Natural killer cell treated with Interleukin-12 subunit alpha and Interleukin-12 subunit beta and Interleukin-15 and Interleukin-18, amount 100 ng/mL, for 72 hours (primary cell): ENCODE data around the gene LSAMP. TPM values are rescaled to one million over a fixed set of nuclear protein-coding genes. Genes with fewer than 3 reads are reported as not detected.

Experiments used
- ATAC-seq, 2 donors: fragments of 150-1000 bp; cut with Tn5 transposase in 1 of 2; sonication (Bioruptor Pico), chemical (Tn5 transposase) in 1 of 2; 2 replicates each; pipeline ENCODE4 v1.10.0; 2021
- DNase-seq: peaks from one replicate; pipeline ENCODE4 v3.0.0; 2022; ENCODE audit warnings: low spot score
- H3K27ac Mint-ChIP-seq, 2 donors: 1 replicate in 1 of 2; 2 replicates in 1 of 2; pipeline ENCODE4 v1.8.0; 2022; ENCODE audit warnings: mixed read lengths in 2 of 2, mild to moderate bottlenecking in 1 of 2, moderate library complexity in 1 of 2
- H3K27me3 Mint-ChIP-seq, 2 donors: 1 replicate in 1 of 2; 2 replicates in 1 of 2; pipeline ENCODE4 v1.8.0; 2022; ENCODE audit warnings: mixed read lengths in 2 of 2
- H3K36me3 Mint-ChIP-seq: one replicate; pipeline ENCODE4 v1.8.0; 2022; ENCODE audit warnings: mixed read lengths
- H3K4me1 Mint-ChIP-seq, 2 donors: 1 replicate in 1 of 2; 2 replicates in 1 of 2; pipeline ENCODE4 v1.8.0; 2022; ENCODE audit warnings: low read depth in 2 of 2, mixed read lengths in 2 of 2, mild to moderate bottlenecking in 1 of 2
- H3K4me3 Mint-ChIP-seq: one replicate; pipeline ENCODE4 v1.8.0; 2022; ENCODE audit warnings: mixed read lengths
- H3K9me3 Mint-ChIP-seq: 2 replicates; pipeline ENCODE4 v1.8.0; 2022; ENCODE audit warnings: mixed read lengths
- total RNA-seq, 2 donors: library from RNA; stranded (reverse); gene quantifications; one replicate each; pipeline ENCODE4 v1.2.3, GENCODE V29; 2022

Gene LSAMP
- total RNA-seq, 2 donors from 2014 or later: not detected

DNA sequence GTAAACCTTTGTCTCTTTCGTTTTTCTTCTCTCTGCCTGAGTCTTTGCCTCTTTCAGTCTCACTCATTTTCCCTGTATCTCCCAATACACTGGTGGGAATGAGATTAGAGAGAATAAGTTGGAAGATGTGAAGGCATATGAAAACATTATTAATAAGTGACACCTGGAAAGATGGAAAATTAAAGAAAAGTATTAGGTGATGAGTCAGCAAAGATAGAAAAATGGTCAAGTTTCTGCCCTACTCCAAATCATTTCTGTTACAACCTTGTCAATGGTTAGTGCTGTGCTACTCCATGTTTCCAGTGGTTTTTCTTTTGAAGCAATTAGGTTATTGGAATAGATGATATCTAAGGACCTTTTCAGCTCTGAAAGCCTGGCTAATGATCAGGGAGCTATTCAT is 252.8 kb downstream of the LSAMP start:
- H3K27ac Mint-ChIP-seq: no peak overlapping the region
- H3K4me1 Mint-ChIP-seq: no peaks in the 10 kb centered on the region
- DNase-seq (no peak), ATAC-seq (no peak)
- H3K27me3 Mint-ChIP-seq: no peaks in the 10 kb centered on the region
- peaks cover 14% of the 10 kb centered on the region for H3K9me3 Mint-ChIP-seq
- H3K36me3 Mint-ChIP-seq: no peaks in the 10 kb centered on the region
- H3K4me3 Mint-ChIP-seq: no peak overlapping the region

DNA sequence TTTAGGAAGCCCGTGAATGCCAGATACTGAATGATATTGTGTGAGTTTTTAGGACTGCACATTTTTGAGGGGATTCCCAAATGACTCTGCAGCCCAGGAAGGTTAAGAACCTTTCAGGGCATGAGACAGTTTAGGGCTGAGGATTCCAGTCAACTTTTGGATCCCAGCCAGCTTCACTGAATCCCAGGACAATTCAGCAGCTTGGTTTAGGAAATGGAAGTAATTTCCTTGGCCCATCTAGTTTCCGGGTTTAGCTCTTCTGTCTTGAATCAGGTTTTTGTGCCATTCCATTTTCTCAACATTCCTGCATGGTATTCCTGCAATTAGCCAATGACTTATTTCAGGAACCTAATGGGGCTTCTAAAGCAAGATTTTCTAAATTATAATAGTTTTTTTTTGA is 253.9 kb downstream of the LSAMP start:
- Mint-ChIP-seq H3K9me3 (peaks cover 10% of the 10 kb centered on the region), H3K4me3 (no peak overlapping the region), H3K36me3 (no peaks in the 10 kb centered on the region), H3K27me3 (no peaks in the 10 kb centered on the region), H3K27ac (no peak overlapping the region), H3K4me1 (no peaks in the 10 kb centered on the region)
- ATAC-seq (no peak), DNase-seq (no peak)

DNA sequence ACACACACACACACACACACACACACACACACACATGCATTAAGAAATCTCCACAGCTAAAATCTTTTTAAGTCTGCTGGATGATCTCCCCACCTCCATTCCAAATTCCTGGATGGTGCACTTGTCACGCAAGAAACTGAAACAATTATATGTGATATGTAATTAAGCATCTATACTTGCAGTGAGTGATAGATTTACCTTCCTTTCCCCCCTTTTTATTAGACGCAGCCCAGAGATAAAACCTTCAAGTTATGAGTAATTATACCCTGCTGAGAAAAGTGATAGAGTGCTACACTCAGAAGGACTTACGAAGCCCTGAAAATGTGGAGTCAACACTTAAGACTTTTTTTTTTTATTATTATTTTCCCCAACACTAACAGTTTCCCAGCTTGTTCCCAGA is 255.2 kb downstream of the LSAMP start:
- ATAC-seq (no peak), DNase-seq (no peak)
- no peak overlapping the region for H3K27ac Mint-ChIP-seq
- no peaks in the 10 kb centered on the region for H3K4me1 Mint-ChIP-seq
- peaks cover 10% of the 10 kb centered on the region for H3K9me3 Mint-ChIP-seq
- H3K4me3 Mint-ChIP-seq: no peak overlapping the region
- H3K36me3 Mint-ChIP-seq: no peaks in the 10 kb centered on the region
- H3K27me3 Mint-ChIP-seq: no peaks in the 10 kb centered on the region

DNA sequence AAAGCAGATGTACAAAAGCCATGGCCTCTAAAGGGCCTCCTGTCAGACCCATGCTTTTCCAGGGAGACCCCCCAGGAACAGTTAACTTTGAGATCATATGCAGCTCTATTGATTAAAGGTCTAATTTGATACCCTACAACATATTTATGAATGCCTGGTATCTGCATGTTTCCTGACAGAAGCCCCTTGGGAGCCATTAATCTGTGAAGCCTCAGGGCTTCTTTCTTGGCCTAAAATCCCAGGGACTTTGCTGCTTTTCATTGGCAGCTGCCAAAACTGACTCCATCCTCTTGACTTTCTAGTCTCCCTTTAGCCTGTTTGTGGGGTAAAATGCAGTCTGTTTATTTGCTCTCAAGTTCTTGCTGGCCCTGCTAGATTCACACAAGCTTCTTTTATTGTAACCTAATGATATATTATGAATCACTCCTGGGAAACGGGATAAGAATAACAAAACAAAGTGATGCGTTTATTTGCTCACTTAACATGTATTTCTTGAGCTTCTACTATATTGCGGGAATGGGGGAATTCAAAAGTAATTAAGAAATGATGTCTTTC is 257.0 kb downstream of the LSAMP start:
- no peaks in the 10 kb centered on the region for H3K4me1 Mint-ChIP-seq
- DNase-seq: no peak
- no peak overlapping the region for H3K4me3 Mint-ChIP-seq
- peaks cover 7% of the 10 kb centered on the region for H3K9me3 Mint-ChIP-seq
- no peaks in the 10 kb centered on the region for H3K27me3 Mint-ChIP-seq
- ATAC-seq: no peak
- no peaks in the 10 kb centered on the region for H3K36me3 Mint-ChIP-seq
- H3K27ac Mint-ChIP-seq: no peak overlapping the region

DNA sequence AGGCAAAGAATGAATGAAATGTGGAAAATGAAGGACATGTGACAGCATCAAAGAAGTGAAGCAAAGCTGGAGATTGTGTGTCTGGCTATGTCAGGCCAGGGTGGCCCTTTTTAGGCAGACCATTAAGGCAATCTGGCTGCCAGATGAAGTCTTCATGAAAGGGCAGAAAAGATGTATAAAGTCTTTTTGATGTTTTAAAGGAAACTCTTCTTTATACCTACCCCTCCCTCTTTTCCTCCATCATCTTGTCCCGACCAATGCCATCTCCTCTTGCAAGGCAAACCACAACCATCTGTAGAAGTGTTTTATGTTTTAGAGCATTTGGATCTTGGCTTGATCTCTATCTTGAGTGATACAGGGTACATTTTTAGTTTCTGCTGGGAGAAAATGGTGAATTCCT is 259.2 kb downstream of the LSAMP start:
- ATAC-seq: no peak
- Mint-ChIP-seq H3K4me1 (no peaks in the 10 kb centered on the region), H3K36me3 (no peaks in the 10 kb centered on the region), H3K27me3 (no peaks in the 10 kb centered on the region), H3K27ac (no peak overlapping the region), H3K9me3 (peaks cover 7% of the 10 kb centered on the region), H3K4me3 (no peak overlapping the region)
- DNase-seq: no peak

DNA sequence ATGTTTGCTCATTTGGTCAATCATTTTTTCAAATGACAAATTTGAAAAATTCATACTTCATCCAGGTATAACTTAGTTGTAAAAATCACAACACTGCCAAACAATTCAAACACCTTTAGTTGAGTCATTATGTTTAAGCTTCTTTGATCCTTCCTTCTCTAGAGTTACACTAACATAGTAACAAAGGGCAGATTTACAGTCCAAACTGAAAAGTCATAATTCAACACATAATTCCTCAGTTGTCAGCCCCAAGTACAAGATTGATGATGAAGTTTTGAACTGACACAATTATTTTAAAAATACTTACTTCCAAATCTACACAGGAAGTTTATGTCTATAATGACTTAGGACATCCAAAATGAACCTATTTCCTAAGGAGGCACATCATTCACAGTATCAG is 264.1 kb downstream of the LSAMP start:
- H3K27ac Mint-ChIP-seq: no peak overlapping the region
- H3K4me1 Mint-ChIP-seq: no peaks in the 10 kb centered on the region
- DNase-seq (no peak), ATAC-seq (no peak)
- no peak overlapping the region for H3K4me3 Mint-ChIP-seq
- no peaks in the 10 kb centered on the region for H3K27me3 Mint-ChIP-seq
- H3K9me3 Mint-ChIP-seq: peaks cover 16% of the 10 kb centered on the region
- no peaks in the 10 kb centered on the region for H3K36me3 Mint-ChIP-seq

DNA sequence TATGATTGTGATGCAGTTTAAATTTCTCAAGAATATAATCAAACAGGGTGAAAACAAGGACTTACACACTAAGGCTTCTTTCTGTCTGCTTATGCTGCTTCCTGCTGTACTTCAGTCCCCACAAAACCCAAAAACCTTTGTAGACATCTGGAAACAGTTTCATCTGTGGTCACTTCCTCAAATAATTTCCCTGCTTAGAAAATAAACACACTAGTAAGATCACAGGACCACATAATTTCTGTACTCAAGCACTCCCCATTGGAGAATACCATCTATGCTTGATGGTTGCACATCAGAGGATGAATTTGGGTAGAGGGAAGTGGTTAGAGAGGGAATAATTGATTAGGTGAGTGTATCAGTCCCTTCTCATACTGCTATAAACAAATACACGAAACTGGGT is 266.2 kb downstream of the LSAMP start:
- Mint-ChIP-seq H3K4me1 (no peaks in the 10 kb centered on the region), H3K9me3 (peaks cover 21% of the 10 kb centered on the region)

DNA sequence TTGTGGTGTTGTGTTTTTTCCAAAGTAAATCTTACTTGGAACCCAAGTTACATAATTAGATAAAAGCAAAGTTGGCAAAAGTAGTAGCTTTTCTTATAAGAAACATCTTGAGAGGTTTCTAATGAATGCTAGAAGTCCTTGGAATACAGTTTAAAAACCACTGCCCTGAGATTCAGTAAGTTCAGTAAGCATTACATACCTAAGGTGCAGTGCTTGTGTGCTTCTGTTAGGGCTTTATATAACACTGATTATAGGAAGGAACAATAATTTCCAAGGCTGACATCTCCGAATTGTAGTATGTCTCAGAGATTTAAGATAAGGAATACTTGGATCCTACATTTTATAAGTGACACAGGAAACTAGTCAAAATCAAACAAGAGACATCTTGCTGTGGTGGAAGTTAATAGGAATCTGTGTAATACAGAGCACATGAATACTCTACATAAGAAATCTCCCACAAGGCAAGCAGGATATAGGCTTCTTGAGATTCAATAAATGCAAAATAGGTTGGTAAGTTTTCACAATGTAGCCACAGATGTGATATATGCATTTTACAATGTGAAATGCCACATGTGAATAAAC is 268.2 kb downstream of the LSAMP start:
- H3K27ac Mint-ChIP-seq: no peak overlapping the region
- H3K9me3 Mint-ChIP-seq: peaks cover 17% of the 10 kb centered on the region
- no peaks in the 10 kb centered on the region for H3K4me1 Mint-ChIP-seq
- no peaks in the 10 kb centered on the region for H3K27me3 Mint-ChIP-seq
- H3K36me3 Mint-ChIP-seq: no peaks in the 10 kb centered on the region
- no peak for DNase-seq
- no peak overlapping the region for H3K4me3 Mint-ChIP-seq
- ATAC-seq: no peak

More for the DNA sequence above, 266.2 kb downstream of the LSAMP start:
- no peak overlapping the region for H3K27ac Mint-ChIP-seq
- no peaks in the 10 kb centered on the region for H3K27me3 Mint-ChIP-seq
- H3K4me3 Mint-ChIP-seq: no peak overlapping the region
- H3K36me3 Mint-ChIP-seq: no peaks in the 10 kb centered on the region
- ATAC-seq (no peak), DNase-seq (no peak)

DNA sequence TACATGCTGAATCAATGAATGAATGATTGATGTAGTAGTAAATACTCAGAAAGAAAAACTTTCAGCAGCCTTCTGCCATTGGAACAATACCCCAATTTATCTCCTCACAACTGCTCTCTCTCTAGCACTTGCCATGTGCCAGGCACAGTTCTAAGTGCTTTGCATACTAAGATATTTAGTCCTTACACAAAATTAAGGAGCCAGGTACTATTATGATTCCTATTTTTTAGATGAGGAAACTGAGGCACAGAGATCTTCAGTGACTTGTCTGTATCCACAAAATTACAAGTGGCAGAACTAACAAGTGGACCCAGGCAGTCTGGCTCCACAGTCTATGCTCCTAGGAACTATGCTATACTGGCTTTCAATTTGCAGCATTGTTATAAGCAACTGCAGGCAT is 279.2 kb downstream of the LSAMP start:
- H3K27ac Mint-ChIP-seq: no peak overlapping the region
- peaks cover 15% of the 10 kb centered on the region for H3K9me3 Mint-ChIP-seq
- DNase-seq (no peak), ATAC-seq (no peak)
- H3K27me3 Mint-ChIP-seq: no peaks in the 10 kb centered on the region
- no peak overlapping the region for H3K4me3 Mint-ChIP-seq
- no peaks in the 10 kb centered on the region for H3K4me1 Mint-ChIP-seq
- no peaks in the 10 kb centered on the region for H3K36me3 Mint-ChIP-seq

DNA sequence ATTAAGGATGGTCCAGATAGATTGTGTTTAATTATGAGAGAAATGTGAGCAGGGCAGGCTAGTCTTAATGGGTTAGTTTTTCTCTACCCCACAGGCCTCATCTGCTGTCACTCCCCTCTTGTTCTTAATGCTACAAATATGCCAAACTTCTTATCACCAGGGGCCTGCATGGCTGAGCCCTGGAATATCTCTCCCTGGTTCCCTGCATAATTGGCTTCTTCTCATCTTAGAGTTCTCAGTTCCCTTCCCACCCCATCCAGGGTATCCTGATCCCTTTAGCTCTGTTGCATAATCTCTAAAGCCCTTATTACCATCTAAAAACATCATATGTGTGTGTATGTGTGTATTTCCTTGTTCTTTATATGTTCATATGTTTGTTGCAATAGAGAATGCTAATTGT is 279.6 kb downstream of the LSAMP start:
- ATAC-seq (no peak), DNase-seq (no peak)
- no peak overlapping the region for H3K4me3 Mint-ChIP-seq
- no peaks in the 10 kb centered on the region for H3K4me1 Mint-ChIP-seq
- no peaks in the 10 kb centered on the region for H3K36me3 Mint-ChIP-seq
- H3K27me3 Mint-ChIP-seq: no peaks in the 10 kb centered on the region
- H3K27ac Mint-ChIP-seq: no peak overlapping the region
- peaks cover 13% of the 10 kb centered on the region for H3K9me3 Mint-ChIP-seq

DNA sequence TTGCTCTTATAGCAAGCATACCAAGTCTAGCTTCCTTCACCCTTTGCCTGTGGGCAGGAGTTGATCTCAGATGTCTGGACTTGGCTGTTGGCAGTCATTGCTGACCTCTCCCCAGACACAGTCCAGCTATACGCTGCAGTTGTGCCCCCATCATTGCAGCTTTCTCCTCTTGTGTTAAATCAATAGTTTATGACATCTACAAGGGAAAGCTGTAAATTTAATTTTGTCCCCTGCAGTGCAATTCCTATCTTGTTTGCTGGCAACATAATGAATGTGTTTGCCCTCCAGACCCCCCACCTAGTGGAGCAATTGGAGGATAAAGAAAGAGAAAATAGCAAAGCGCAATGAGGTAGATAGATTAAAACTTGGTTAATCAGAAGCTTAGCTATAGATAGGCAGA is 280.2 kb downstream of the LSAMP start:
- H3K9me3 Mint-ChIP-seq: peaks cover 13% of the 10 kb centered on the region
- ATAC-seq (no peak), DNase-seq (no peak)
- no peaks in the 10 kb centered on the region for H3K27me3 Mint-ChIP-seq
- H3K4me1 Mint-ChIP-seq: no peaks in the 10 kb centered on the region
- no peak overlapping the region for H3K27ac Mint-ChIP-seq
- no peaks in the 10 kb centered on the region for H3K36me3 Mint-ChIP-seq
- no peak overlapping the region for H3K4me3 Mint-ChIP-seq

DNA sequence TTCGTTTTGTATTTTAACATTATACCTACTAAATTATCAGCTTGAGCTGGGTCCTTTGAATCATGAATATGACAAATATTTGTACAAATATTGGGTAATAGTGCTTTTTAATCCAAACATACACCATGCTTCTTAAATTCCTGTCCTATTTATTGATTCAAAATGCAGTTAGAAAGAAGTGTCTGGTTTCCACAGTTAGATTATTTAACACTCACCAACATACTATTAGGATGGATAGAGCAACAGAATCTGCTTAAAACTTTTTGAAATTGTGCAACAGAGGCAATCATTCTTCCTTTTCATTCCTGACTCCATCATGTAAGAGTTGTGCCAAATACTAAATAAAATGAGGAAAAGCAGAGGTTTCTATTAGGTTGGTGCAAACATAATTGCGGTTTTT is 281.2 kb downstream of the LSAMP start:
- H3K9me3 Mint-ChIP-seq: peaks cover 16% of the 10 kb centered on the region
- no peaks in the 10 kb centered on the region for H3K36me3 Mint-ChIP-seq
- DNase-seq: no peak
- H3K27me3 Mint-ChIP-seq: no peaks in the 10 kb centered on the region
- H3K4me3 Mint-ChIP-seq: no peak overlapping the region
- ATAC-seq: no peak
- H3K4me1 Mint-ChIP-seq: no peaks in the 10 kb centered on the region
- H3K27ac Mint-ChIP-seq: no peak overlapping the region

DNA sequence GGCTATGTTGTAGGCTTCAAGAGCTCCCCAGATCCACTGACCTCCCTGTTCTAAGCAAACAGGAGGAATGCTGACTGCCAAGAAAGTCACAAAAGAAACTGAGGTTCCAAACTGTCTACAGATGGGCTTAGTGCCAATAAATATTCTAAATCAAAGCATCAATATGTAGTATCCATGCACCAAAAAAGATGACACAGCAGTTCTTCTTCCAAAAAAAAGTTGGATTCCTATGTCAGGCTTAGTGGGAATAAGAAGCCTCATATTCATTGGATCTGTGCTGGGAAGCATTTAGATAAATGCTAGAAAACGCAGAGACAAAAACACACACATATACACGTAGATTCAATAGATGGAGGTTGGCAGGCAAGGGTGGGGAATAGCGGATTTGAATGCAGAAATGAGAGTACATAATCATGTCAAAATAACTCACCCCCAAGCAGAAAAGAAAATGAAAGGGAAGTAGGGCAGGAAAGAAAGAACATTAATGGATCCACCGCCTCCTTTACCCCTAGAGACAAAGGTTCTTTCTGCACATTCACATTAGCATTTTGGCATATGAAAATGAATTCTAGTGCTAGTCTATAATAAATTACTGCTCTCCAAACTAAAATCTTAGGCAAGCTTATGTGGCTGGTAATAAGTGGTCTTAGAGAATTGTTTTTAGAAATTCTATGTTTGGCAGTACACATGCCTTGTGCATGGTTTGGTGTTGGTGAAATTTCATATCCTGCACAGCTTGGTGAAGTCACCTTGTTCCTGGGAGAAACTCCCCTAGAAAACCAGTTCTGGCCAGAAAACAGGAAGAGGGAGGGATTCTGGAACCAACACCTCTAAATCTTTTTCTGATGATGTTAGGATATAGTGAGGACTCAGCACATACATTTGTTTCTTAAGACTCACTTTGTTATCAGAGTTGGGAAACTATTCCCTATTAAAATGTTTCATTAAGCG is 283.4 kb downstream of the LSAMP start:
- H3K4me1 Mint-ChIP-seq: no peaks in the 10 kb centered on the region
- no peak overlapping the region for H3K4me3 Mint-ChIP-seq
- DNase-seq (no peak), ATAC-seq (no peak)
- no peak overlapping the region for H3K27ac Mint-ChIP-seq
- H3K36me3 Mint-ChIP-seq: no peaks in the 10 kb centered on the region
- H3K9me3 Mint-ChIP-seq: peaks cover 17% of the 10 kb centered on the region
- no peaks in the 10 kb centered on the region for H3K27me3 Mint-ChIP-seq

DNA sequence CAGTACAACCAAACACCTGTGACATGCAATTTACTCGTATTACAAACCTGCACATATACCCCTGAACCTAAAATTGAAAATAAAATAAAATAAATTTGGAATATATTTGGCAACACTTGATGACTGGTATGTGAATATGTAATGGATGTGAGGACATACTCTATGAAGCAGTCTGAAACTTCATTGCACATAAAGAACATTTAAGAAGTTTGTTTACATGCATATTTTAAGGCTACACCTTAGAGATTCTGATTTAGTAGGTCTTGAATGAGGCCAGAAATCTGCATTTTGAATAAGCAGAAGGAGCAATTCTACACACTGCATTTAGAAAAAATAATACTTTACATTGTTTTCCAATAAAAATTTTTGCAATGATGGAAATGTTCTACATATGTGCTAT is 284.7 kb downstream of the LSAMP start:
- H3K36me3 Mint-ChIP-seq: no peaks in the 10 kb centered on the region
- no peaks in the 10 kb centered on the region for H3K4me1 Mint-ChIP-seq
- H3K9me3 Mint-ChIP-seq: peaks cover 22% of the 10 kb centered on the region
- H3K4me3 Mint-ChIP-seq: no peak overlapping the region
- H3K27ac Mint-ChIP-seq: no peak overlapping the region
- DNase-seq (no peak), ATAC-seq (no peak)
- H3K27me3 Mint-ChIP-seq: no peaks in the 10 kb centered on the region
